ENCODE data around the gene PLCL1. TPM values are rescaled to one million over a fixed set of nuclear protein-coding genes. Genes with fewer than 3 reads are reported as not detected.
A peak's percentile ranks its signal among the peaks of the same experiment; 100 is the strongest.

PLCL1 gene
- total RNA-seq, 2 donors from 2014 or later, result 25.6 to 26.2 TPM

GRCh38 chr2:197779261-197779660 is 25.1 kb upstream of the PLCL1 start:
- no peak for DNase-seq (ENCODE audit: low spot score)
- no peak for ATAC-seq (ENCODE audit: insufficient number of reproducible peaks, low FRiP score, low read depth)
- H3K27me3 ChIP-seq (replicated peaks; ENCODE audit: insufficient read depth), result no peaks in the 10 kb centered on the region
- TF ChIP-seq, protein P1, sequence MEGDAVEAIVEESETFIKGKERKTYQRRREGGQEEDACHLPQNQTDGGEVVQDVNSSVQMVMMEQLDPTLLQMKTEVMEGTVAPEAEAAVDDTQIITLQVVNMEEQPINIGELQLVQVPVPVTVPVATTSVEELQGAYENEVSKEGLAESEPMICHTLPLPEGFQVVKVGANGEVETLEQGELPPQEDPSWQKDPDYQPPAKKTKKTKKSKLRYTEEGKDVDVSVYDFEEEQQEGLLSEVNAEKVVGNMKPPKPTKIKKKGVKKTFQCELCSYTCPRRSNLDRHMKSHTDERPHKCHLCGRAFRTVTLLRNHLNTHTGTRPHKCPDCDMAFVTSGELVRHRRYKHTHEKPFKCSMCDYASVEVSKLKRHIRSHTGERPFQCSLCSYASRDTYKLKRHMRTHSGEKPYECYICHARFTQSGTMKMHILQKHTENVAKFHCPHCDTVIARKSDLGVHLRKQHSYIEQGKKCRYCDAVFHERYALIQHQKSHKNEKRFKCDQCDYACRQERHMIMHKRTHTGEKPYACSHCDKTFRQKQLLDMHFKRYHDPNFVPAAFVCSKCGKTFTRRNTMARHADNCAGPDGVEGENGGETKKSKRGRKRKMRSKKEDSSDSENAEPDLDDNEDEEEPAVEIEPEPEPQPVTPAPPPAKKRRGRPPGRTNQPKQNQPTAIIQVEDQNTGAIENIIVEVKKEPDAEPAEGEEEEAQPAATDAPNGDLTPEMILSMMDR (IDR thresholded peaks at IDR 0.05), result no peak
- no peaks in the 10 kb centered on the region for H3K36me3 ChIP-seq
- H3K4me3 ChIP-seq, result no peak overlapping the region
- H3K27ac ChIP-seq, result peak overlapping the region in 1 of 2 donors; percentile 19
- peaks cover 0 to 21% of the 10 kb centered on the region in 2 donors for H3K4me1 ChIP-seq (ENCODE audit: control insufficient read depth in 1 of 2, low read depth in 2 of 2)
- no peaks in the 10 kb centered on the region for H3K9me3 ChIP-seq

DNA sequence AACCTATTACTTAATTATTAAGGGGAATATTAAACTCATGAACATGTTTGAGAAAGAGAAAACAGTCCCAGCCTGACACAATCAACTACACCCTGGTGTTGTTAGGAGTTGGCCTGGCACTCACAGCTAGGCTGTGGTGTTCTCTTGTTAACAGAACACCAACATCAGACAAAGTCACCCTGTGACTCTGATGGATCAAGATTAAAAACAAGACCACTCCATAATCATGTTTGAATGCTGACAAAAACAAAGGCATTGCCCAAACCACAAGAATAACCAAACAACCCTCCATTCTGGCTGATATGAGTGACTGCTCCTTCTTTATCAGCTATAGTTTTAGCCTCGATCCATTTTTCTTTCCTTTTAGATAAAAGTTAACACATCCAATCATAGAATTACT is 22.3 kb upstream of the PLCL1 start:
- H3K4me1 ChIP-seq (ENCODE audit: control insufficient read depth in 1 of 2, low read depth in 2 of 2), result peaks cover 0 to 25% of the 10 kb centered on the region in 2 donors
- no peak for DNase-seq (ENCODE audit: low spot score)
- no peak overlapping the region for H3K27ac ChIP-seq
- TF ChIP-seq, protein P1 (IDR thresholded peaks at IDR 0.05), result no peak
- no peak for ATAC-seq (ENCODE audit: insufficient number of reproducible peaks, low FRiP score, low read depth)
- no peaks in the 10 kb centered on the region for H3K36me3 ChIP-seq
- H3K4me3 ChIP-seq, result no peak overlapping the region
- H3K9me3 ChIP-seq, result no peaks in the 10 kb centered on the region
- H3K27me3 ChIP-seq (replicated peaks; ENCODE audit: insufficient read depth), result peaks cover 4% of the 10 kb centered on the region

- ATAC-seq (ENCODE audit: insufficient number of reproducible peaks, low FRiP score, low read depth) (no peak), DNase-seq (ENCODE audit: low spot score) (no peak)
- H3K4me3 ChIP-seq, result peak within 1 kb of the TSS; percentile 73
- no peaks in the 10 kb centered on the region for H3K9me3 ChIP-seq
- H3K27me3 ChIP-seq (replicated peaks; ENCODE audit: insufficient read depth), result peaks cover 4% of the 10 kb centered on the region
- peaks cover 0 to 4% of the 10 kb centered on the region in 2 donors for H3K4me1 ChIP-seq (ENCODE audit: control insufficient read depth in 1 of 2, low read depth in 2 of 2)
- H3K36me3 ChIP-seq, result no peaks in the 10 kb centered on the region
- TF ChIP-seq, protein P1 (IDR thresholded peaks at IDR 0.05), result no peak
- no peak within 1 kb of the TSS for H3K27ac ChIP-seq
Observed at GRCh38 chr2:197784956-197785941, 19.1 kb upstream of the PLCL1 start, which contains the start of gene BOLL. Gene BOLL (minus strand): TSS chr2:197785319. CDS start chr2:197781850, 3,469 bp downstream.

- no peaks in the 10 kb centered on the region for H3K9me3 ChIP-seq
- no peak for ATAC-seq (ENCODE audit: insufficient number of reproducible peaks, low FRiP score, low read depth)
- peaks cover 4% of the 10 kb centered on the region for H3K27me3 ChIP-seq (replicated peaks; ENCODE audit: insufficient read depth)
- peaks cover 0 to 4% of the 10 kb centered on the region in 2 donors for H3K4me1 ChIP-seq (ENCODE audit: control insufficient read depth in 1 of 2, low read depth in 2 of 2)
- H3K36me3 ChIP-seq, result no peaks in the 10 kb centered on the region
- TF ChIP-seq, protein P1 (IDR thresholded peaks at IDR 0.05), result peak; percentile 59
- no peak overlapping the region for H3K27ac ChIP-seq
- H3K4me3 ChIP-seq, result peak overlapping the region; percentile 73
- DNase-seq (ENCODE audit: low spot score), result no peak
Observed at GRCh38 chr2:197786010-197786877, 18.1 kb upstream of the PLCL1 start.
